GM12878 (cell line): ENCODE measurements around the gene IER5L. TPM values are rescaled to one million over a fixed set of nuclear protein-coding genes. Genes with fewer than 3 reads are reported as not detected.
A peak's percentile ranks its signal among the peaks of the same experiment; 100 is the strongest.

Experiments
- CREB1 ChIP-seq: IDR thresholded peaks from 2 replicates; pipeline ENCODE4 v1.6.1; 2012; ENCODE audit warnings: low read depth, mild to moderate bottlenecking, inconsistent platforms
- CREM ChIP-seq: IDR thresholded peaks from 2 replicates; pipeline ENCODE4 v1.6.1; 2014; ENCODE audit warnings: antibody characterized with exemption, low read depth
- ELK1 ChIP-seq: IDR thresholded peaks from 2 replicates; pipeline ENCODE4 v1.6.1; 2012; ENCODE audit warnings: low read depth, low read length, improper control_type of control experiment
- HDAC2 ChIP-seq: fragments of 200-600 bp; sonication (generic); IDR thresholded peaks from 2 replicates; pipeline ENCODE4 v1.6.1; 2017
- HSF1 ChIP-seq: fragments of 150-350 bp; IDR thresholded peaks from 2 replicates; pipeline ENCODE4 v1.6.1; 2014; ENCODE audit warnings: mild to moderate bottlenecking, low read depth, low read length
- IRF3 ChIP-seq: fragments of 450-650 bp; IDR thresholded peaks from 2 replicates; pipeline ENCODE4 v1.6.1; 2014; ENCODE audit warnings: mild to moderate bottlenecking
- KLF5 ChIP-seq: fragments of 450-650 bp; IDR thresholded peaks from 2 replicates; pipeline ENCODE4 v1.6.1; 2014; ENCODE audit warnings: mild to moderate bottlenecking; ENCODE audit not compliant: partially characterized antibody
- MTA3 ChIP-seq: IDR thresholded peaks from 2 replicates; pipeline ENCODE4 v1.6.1; 2012; ENCODE audit warnings: low read length, inconsistent platforms, borderline replicate concordance
- PAX5 ChIP-seq: IDR thresholded peaks from 2 replicates; pipeline ENCODE4 v1.6.1; 2011; ENCODE audit warnings: low read depth, low read length, borderline replicate concordance
- REST ChIP-seq: IDR thresholded peaks from 2 replicates; pipeline ENCODE4 v1.6.1; 2012; ENCODE audit warnings: mild to moderate bottlenecking, low read depth, low read length
- SIX5 ChIP-seq: IDR thresholded peaks from 2 replicates; pipeline ENCODE4 v1.6.1; 2011; ENCODE audit warnings: mild to moderate bottlenecking, low read depth, low read length, moderate library complexity; ENCODE audit not compliant: severe bottlenecking
- YY1 ChIP-seq: IDR thresholded peaks from 2 replicates; pipeline ENCODE4 v1.6.1; 2011; ENCODE audit warnings: low read depth, mild to moderate bottlenecking, low read length
- ZBED1 ChIP-seq: IDR thresholded peaks from 2 replicates; pipeline ENCODE4 v1.6.1; 2016; ENCODE audit warnings: borderline replicate concordance
- ZNF592 ChIP-seq: fragments of 450-650 bp; IDR thresholded peaks from 2 replicates; pipeline ENCODE4 v1.6.1; 2017; ENCODE audit warnings: mild to moderate bottlenecking, moderate library complexity
- ZNF622 ChIP-seq: fragments of 450-650 bp; IDR thresholded peaks from 2 replicates; pipeline ENCODE4 v1.6.1; 2017; ENCODE audit warnings: mild to moderate bottlenecking, inconsistent platforms
- polyA plus RNA-seq, 11 experiments: library from polyadenylated mRNA; depleted of rRNA in 4 of 11; unstranded in 6 of 11; stranded (reverse) in 5 of 11; fragments of >200 nt; fragmentation: Nextera tagmentation in 4 of 11; fragmentation: Illumina TruSeq in 1 of 11; extraction: Ambion mirVana in 4 of 11; extraction: Trizol in 1 of 11; gene quantifications; 1 replicate in 1 of 11; 2 replicates in 10 of 11; pipeline versions ENCODE4 v1.2.1 to v1.2.3, GENCODE V29; 2011 to 2016; ENCODE audit warnings: inconsistent platforms in 2 of 11, missing spikeins in 2 of 11, low read depth in 1 of 11
- total RNA-seq, 4 experiments: library from RNA; depleted of rRNA in 3 of 4; stranded (reverse); fragments of >200 nt in 3 of 4; fragmentation: Illumina TruSeq in 1 of 4; extraction: Trizol in 1 of 4; gene quantifications; 2 replicates each; pipeline versions ENCODE4 v1.2.1 to v1.2.3, GENCODE V29; 2013 to 2021

The IER5L gene
- total and polyA plus RNA-seq, 10 of the 15 experiments (the other 5 are each of a cell fraction or from before 2014, with no cell fraction given) = 0.04 to 1.4 (median 0.17) TPM

GRCh38 chr9:129139993-129140396, 38.1 kb downstream of the IER5L start (continued):
- TF ChIP-seq ZNF592 (peak; percentile 65; the same call in 1 of the 2 replicates), CREM (peak; percentile 94), HDAC2 (no peak), ELK1 (no peak), KLF5 (no peak), SIX5 (peak; percentile 11), MTA3 (peak; percentile 68; the same call in 1 of the 2 replicates), ZNF622 (no peak), IRF3 (no peak), YY1 (peak; percentile 97), CREB1 (peak; percentile 68), ZBED1 (peak; percentile 61; the same call in 1 of the 2 replicates), HSF1 (peak; percentile 84), REST (peak; percentile 36; the same call in 1 of the 2 replicates), PAX5 (peak; percentile 93)
